ENCODE measurements around the gene MBOAT1.

MBOAT1 gene

DNA sequence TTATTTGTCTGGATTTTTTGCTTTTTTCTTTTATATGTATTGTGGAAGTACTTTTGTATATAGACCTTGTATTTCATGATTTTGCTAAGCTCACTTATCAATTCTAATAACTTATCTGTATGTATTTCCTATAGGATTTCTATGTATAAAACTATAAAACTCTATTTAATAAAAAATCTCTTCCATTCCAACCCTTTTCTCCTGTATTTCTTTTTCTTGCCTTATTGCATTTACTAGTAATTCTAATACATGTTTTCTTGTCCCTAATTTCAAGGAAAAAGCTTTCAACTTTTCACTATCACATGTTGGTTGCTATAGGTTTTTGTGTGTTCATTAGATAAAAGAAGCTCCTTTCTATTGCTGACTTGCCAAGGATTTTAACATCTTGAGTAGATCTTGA is 125.3 kb downstream of the MBOAT1 start:
- no peak for DNase-seq

DNA sequence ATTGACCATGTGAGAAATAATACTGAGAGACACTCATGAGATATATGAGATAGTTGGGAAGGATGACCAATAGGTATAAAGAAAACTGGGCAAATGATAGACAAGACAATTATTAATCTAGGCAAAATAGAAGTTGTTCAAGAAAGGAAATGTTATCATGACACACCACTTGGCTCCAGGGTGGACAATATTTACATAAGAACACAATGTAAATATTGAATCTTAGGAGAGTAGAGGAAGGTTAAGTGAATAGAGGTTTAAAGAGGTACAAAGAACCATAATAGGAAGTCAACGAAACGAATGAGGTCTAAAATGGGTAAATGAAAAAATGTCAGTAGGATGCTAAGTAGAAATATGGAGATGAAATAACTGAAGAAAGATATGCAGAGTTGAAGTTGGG is 126.5 kb downstream of the MBOAT1 start:
- DNase-seq, result no peak

GRCh38 chr6:20084411-20084810 is 127.9 kb downstream of the MBOAT1 start:
- DNase-seq, result no peak

- no peak for DNase-seq
Measured at GRCh38 chr6:20071998-20072397, 140.3 kb downstream of the MBOAT1 start.

- DNase-seq, result no peak
Measured at GRCh38 chr6:20070047-20070446, 142.2 kb downstream of the MBOAT1 start.

DNA sequence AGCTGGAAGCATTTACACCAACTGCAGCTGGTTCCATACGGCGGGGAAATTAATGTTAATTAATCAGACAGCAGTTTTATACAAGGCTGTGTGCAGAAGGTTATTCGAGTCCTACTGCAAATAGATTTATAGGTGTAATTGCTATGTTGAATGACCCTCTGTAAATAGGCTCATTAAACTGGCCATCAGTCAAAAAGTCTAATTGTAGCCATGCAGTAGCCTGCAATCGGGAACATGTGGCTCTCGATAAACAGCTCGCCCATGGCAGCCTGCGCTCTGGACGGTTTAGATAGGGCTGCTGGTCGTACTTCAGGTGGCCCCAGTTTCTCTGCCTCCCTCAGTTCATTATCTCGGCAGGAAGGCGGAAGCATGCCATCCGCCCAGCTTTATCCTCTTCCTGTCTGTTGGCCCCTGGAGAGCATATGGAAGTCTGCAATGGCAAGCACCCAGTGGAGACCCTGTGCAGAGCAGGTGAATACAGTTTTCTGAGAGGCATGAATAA is 143.2 kb downstream of the MBOAT1 start:
- no peak for DNase-seq

GRCh38 chr6:20068421-20068988 is 143.8 kb downstream of the MBOAT1 start:
- DNase-seq, result no peak

GRCh38 chr6:20061952-20062351 is 150.3 kb downstream of the MBOAT1 start:
- DNase-seq, result no peak

DNA sequence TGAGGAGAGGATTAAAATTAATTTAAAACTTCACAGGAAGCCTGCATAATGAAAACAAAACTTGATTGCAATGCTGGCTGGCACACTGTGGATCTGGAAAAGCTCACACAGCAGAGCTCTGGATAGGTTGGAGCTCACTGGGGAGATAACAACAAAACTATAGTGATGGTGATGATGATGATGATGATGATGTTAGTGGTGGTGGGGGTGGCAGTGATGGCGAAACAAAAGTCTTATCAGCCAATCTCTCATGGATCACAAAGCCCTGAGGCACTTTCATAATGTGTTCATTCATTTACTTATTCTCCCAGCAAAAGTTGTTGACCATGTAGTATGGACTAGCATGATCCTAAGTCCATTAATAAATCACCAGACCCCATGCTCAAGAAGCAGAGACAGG is 152.0 kb downstream of the MBOAT1 start:
- DNase-seq, result no peak

- DNase-seq, result peak; percentile 10
Measured at GRCh38 chr6:20058912-20059311, 153.4 kb downstream of the MBOAT1 start.

DNA sequence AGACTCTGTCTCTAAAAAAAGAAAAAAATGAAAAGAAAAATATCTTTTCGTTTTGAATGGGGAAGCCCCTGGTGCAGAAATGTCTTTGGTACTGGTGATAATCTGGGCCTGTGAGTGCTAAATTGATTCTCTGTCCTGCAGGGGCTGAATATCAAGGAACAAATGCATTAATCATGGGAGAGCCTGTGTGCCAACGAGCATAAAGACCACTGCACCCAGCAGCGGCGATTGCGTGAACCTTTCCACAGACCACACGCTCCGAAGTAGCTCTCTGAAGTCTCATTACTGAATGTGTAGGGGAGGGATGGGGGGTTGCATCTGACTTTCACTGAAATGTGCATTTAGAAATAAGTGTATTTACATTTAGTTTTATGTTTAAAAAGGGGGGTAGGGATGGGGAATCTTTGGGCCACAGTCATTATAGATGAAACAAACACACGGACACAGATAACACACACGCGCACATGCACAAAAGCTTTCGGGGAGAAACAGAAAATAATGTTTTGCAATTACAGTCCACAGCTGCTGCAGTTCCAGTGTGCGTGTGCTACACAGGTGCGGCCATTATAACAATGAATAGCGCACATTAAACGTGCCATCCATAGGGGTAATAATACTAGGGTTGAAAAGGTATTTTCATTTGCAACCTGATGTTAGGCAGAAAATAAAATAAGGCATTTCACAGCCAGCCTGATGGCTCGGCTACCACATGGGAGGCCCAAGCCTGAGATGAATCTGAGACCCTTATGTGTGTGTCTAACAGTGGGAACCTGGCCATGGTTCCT is 154.0 kb downstream of the MBOAT1 start:
- no peak for DNase-seq

DNA sequence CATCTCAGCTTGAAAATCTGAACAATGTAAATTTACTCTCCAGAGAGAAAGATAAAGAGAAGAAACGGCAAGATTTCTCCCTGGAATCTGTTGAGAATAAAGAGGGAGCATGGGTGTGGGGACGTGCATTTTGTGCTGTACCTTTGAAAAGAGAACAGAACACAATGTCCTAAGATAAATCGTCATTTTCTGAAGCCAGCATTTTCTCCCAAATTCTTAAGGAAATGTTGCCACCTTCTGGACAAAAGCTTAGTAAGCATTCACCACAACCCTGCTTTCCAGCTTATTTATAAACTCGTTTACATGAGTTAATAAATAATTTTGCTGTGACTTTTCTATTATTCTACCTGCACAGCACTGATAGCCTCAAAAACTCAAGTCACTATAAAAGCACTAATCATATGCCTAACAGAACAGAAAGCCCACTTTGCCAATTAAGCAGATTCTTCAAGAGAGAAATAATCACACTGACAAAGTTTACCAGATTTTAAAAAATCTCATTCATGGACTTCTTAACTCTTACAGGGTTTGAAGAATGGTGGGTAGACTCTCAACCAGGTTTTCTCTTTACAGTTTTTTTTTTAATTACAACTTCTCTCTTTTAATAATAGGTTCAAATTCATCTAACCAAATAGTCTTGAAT is 155.8 kb downstream of the MBOAT1 start:
- no peak for DNase-seq

GRCh38 chr6:20055916-20056315 is 156.4 kb downstream of the MBOAT1 start:
- no peak for DNase-seq

Measured in GF-D8 (cell line).